BJ (cell line): ENCODE data around the gene GAGE12J. TPM values are rescaled to one million over a fixed set of nuclear protein-coding genes. Genes with fewer than 3 reads are reported as not detected.

Experiments
- CTCF ChIA-PET: fragments of 350-600 bp; formaldehyde crosslinking; extraction: SDS; loops from one replicate; lab custom pipeline; 2021; ENCODE audit warnings: antibody characterized with exemption, inconsistent platforms; lab: Yijun Ruan, JAX
- POLR2A ChIA-PET: fragments of 300-600 bp; sonication (Branson Sonifier 250); formaldehyde crosslinking; extraction: SDS; loops from one replicate; lab custom pipeline; 2021; ENCODE audit warnings: antibody characterized with exemption; lab: Charles Lee
- DNase-seq: peaks from one replicate; pipeline ENCODE4 v3.0.0-alpha.2; 2011; ENCODE audit warnings: low read depth
- H3K27me3 ChIP-seq: 2 replicates; pipeline ENCODE4 v1.6.0; 2011; ENCODE audit warnings: low read length; ENCODE audit not compliant: control insufficient read depth, insufficient read depth
- H3K36me3 ChIP-seq: 2 replicates; pipeline ENCODE4 v1.5.1; 2011; ENCODE audit warnings: low read length; ENCODE audit not compliant: control insufficient read depth, insufficient read depth
- H3K4me3 ChIP-seq: 2 replicates; pipeline ENCODE4 v1.5.1; 2011; ENCODE audit warnings: low read depth, mild to moderate bottlenecking, control low read depth, low read length
- polyA plus RNA-seq: library from polyadenylated mRNA; depleted of rRNA; stranded (reverse); fragments of >200 nt; gene quantifications from 2 replicates; pipeline ENCODE4 v1.2.3, GENCODE V29; 2011
- TF ChIP-seq, protein P1 (sequence below): IDR thresholded peaks from 2 replicates; pipeline ENCODE4 v1.5.1; 2011; ENCODE audit warnings: low read depth, mild to moderate bottlenecking, control low read depth, inconsistent platforms, low read length, moderate library complexity; ENCODE audit not compliant: insufficient read depth

Gene GAGE12J
- polyA plus RNA-seq, 1 experiment, result not detected

DNA sequence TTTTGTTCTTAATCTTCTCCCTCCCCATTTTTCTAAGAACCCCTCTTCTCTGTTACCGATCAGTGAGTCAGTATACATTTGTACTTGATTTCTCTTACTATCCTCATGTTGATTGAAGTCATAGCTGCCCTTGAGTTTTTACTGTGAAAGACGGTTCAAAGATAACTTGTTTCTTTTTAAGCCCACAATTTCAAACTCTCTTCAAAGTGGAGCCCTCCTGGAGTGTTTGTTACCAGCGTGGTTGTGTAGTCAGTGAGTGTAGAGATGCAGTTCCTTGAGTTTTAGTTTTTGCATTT lies 44.4 kb upstream of the GAGE12J start:
- TF ChIP-seq, protein P1, sequence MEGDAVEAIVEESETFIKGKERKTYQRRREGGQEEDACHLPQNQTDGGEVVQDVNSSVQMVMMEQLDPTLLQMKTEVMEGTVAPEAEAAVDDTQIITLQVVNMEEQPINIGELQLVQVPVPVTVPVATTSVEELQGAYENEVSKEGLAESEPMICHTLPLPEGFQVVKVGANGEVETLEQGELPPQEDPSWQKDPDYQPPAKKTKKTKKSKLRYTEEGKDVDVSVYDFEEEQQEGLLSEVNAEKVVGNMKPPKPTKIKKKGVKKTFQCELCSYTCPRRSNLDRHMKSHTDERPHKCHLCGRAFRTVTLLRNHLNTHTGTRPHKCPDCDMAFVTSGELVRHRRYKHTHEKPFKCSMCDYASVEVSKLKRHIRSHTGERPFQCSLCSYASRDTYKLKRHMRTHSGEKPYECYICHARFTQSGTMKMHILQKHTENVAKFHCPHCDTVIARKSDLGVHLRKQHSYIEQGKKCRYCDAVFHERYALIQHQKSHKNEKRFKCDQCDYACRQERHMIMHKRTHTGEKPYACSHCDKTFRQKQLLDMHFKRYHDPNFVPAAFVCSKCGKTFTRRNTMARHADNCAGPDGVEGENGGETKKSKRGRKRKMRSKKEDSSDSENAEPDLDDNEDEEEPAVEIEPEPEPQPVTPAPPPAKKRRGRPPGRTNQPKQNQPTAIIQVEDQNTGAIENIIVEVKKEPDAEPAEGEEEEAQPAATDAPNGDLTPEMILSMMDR, result no peak
- CTCF ChIA-PET, result no interaction called here
- no peaks in the 10 kb centered on the region for H3K36me3 ChIP-seq
- POLR2A ChIA-PET, result no interaction called here
- DNase-seq, result no peak
- no peak overlapping the region for H3K4me3 ChIP-seq
- no peaks in the 10 kb centered on the region for H3K27me3 ChIP-seq

DNA sequence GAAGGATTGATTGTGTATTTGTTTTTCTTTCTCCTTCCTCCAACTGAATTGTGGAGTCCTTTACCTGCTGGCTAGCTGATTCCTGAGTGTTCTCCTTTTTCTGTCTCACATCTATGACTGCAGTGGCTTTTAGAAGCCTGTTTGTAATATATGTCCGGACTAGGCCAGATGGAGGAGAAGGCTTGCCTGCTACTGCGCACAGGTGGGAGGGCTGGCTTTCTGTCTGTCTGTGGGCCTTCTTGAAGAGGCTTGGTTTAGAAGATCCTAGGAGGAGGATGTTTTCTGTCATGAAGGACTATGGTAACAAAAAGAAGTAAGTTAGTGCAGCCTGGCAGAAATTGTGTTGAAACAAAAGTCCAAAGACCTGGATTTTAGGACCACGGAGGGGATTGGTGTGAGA lies 43.8 kb upstream of the GAGE12J start:
- Histone ChIP-seq H3K27me3 (no peaks in the 10 kb centered on the region), H3K36me3 (no peaks in the 10 kb centered on the region), H3K4me3 (no peak overlapping the region)
- TF ChIP-seq, protein P1, result no peak
- CTCF ChIA-PET, result no interaction called here
- POLR2A ChIA-PET, result no interaction called here
- no peak for DNase-seq

DNA sequence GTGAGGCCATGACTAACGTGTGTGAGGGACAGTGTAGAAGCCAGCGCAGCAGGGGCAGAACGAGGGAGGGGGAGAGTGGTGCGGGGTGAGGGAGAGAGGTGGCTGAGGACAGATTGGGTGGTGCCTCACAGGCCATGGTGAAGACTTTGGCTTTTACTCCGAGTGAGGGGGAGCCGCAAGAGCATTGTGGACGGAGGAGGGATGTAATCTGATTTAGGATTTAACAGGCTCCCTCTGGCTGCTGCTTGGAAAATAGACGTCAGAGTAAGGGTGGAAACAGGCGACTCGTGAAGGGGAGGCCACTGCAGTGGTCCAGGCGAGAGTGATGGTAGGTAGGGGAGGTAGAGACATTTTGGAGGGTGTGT lies 39.2 kb upstream of the GAGE12J start:
- ChIA-PET CTCF (no interaction called here), POLR2A (no interaction called here)
- TF ChIP-seq, protein P1, result peak; percentile 37
- no peak for DNase-seq
- no peak overlapping the region for H3K4me3 ChIP-seq
- no peaks in the 10 kb centered on the region for H3K27me3 ChIP-seq
- H3K36me3 ChIP-seq, result no peaks in the 10 kb centered on the region

DNA sequence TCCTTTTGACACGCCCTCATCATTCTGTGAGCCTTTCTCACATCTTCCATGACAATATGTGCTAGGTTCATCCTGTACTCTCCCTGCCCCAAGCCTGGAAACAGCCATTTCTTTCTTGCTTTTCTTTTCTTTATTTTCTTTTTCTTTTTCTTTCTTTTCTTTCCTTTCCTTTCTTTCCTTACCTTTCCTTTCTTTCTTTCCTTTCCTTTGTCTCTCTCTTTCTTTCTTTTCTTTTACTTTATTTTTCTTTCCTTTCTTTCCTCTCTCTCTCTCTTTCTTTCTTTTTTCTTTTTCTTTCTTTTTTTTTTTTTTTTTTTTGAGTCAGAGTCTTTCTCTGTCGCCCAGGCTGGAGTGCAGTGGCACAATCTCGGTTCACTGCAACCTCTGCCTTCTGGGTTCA lies 37.6 kb upstream of the GAGE12J start:
- ChIA-PET POLR2A (no interaction called here), CTCF (no interaction called here)
- DNase-seq, result no peak
- TF ChIP-seq, protein P1, result no peak
- H3K27me3 ChIP-seq, result no peaks in the 10 kb centered on the region
- no peak overlapping the region for H3K4me3 ChIP-seq
- H3K36me3 ChIP-seq, result no peaks in the 10 kb centered on the region

DNA sequence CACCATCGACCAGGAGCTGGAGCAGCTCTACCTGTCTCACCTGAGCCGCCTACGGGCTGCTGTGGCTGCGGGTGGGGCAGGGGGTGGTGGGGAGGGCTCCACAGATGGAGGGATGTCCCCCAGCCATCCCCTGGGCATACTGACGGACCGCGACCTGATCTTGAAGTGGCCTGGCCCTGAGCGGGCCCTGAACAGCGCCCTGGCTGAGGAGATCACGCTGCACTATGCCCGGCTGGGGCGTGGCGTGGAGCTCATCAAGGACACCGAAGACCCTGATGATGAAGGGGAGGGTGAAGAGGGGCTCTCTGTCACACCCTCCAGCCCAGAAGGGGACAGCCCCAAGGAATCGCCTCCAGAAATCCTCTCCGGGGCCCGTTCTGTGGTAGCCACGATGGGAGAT lies 35.7 kb upstream of the GAGE12J start:
- no peak for DNase-seq
- TF ChIP-seq, protein P1, result no peak
- POLR2A ChIA-PET, result no interaction called here
- no peaks in the 10 kb centered on the region for H3K27me3 ChIP-seq
- H3K4me3 ChIP-seq, result no peak overlapping the region
- CTCF ChIA-PET, result interaction anchor here (0.8 kb wide), 1 partner anchor 94 kb away, joined by 3 read pairs; no protein-coding TSS in a partner anchor
- no peaks in the 10 kb centered on the region for H3K36me3 ChIP-seq
